GM21367 (cell line): ENCODE measurements around the gene AKAP13.
"Not testable (repeated sequence)": the region's sequence is repeated elsewhere in the genome, so short reads cannot be mapped to it uniquely, and the experiment has no call there.

Experiments
- ATAC-seq: cut with Tn5 transposase; IDR thresholded peaks from one replicate; pipeline ENCODE4 v1.9.1; 2021; ENCODE audit not compliant: unreplicated experiment

AKAP13 gene, protein sequence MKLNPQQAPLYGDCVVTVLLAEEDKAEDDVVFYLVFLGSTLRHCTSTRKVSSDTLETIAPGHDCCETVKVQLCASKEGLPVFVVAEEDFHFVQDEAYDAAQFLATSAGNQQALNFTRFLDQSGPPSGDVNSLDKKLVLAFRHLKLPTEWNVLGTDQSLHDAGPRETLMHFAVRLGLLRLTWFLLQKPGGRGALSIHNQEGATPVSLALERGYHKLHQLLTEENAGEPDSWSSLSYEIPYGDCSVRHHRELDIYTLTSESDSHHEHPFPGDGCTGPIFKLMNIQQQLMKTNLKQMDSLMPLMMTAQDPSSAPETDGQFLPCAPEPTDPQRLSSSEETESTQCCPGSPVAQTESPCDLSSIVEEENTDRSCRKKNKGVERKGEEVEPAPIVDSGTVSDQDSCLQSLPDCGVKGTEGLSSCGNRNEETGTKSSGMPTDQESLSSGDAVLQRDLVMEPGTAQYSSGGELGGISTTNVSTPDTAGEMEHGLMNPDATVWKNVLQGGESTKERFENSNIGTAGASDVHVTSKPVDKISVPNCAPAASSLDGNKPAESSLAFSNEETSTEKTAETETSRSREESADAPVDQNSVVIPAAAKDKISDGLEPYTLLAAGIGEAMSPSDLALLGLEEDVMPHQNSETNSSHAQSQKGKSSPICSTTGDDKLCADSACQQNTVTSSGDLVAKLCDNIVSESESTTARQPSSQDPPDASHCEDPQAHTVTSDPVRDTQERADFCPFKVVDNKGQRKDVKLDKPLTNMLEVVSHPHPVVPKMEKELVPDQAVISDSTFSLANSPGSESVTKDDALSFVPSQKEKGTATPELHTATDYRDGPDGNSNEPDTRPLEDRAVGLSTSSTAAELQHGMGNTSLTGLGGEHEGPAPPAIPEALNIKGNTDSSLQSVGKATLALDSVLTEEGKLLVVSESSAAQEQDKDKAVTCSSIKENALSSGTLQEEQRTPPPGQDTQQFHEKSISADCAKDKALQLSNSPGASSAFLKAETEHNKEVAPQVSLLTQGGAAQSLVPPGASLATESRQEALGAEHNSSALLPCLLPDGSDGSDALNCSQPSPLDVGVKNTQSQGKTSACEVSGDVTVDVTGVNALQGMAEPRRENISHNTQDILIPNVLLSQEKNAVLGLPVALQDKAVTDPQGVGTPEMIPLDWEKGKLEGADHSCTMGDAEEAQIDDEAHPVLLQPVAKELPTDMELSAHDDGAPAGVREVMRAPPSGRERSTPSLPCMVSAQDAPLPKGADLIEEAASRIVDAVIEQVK (N-terminal part only)

GRCh38 chr15:85380217-85380811, at the start of gene AKAP13:
TSS of gene AKAP13 (plus strand) at chr15:85380603. CDS start at chr15:85485721, 105,118 bp downstream.
- ATAC-seq: peak; percentile 88

DNA sequence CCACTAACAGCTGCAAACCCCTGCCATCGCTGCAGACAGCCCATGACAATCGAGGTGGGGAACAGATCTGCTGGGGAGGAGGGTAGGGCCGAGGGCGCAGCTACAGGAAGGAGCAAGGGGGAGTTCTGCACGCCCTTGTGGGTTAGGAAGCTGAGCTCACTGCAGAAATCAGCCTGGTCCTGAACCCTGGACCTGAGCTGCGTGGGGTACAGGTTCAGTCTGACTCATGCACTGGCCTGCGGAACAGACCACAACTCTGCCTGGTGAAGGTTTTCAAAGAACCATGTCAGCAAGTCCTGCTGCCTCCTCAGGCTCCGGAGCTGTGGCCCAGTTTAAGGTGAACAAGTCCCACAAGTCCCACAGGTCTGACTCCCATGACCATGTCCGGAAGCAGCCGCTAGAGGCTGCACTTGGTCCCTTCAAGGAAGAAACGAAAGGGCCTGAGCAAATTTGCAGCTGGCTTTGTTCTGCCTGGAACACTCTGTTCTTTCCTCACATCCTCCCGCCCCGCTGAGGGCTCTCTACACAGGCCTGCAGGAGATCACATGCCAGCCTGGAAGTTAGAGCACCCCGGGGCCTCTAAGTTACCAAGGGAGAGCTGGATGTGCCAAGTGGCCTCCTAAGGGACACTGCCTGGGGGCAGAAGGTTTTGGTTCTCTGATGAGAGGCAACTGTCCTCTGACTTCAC, 49.4 kb upstream of the AKAP13 start:
- ATAC-seq: peak; percentile 56

- ATAC-seq: no peak
These were observed 48.6 kb upstream of the AKAP13 start for GRCh38 chr15:85331655-85332285.

- no peak for ATAC-seq
These were observed 47.1 kb upstream of the AKAP13 start for GRCh38 chr15:85333132-85333831.

- ATAC-seq: no peak
These were observed 46.2 kb upstream of the AKAP13 start for GRCh38 chr15:85334241-85334640.

DNA sequence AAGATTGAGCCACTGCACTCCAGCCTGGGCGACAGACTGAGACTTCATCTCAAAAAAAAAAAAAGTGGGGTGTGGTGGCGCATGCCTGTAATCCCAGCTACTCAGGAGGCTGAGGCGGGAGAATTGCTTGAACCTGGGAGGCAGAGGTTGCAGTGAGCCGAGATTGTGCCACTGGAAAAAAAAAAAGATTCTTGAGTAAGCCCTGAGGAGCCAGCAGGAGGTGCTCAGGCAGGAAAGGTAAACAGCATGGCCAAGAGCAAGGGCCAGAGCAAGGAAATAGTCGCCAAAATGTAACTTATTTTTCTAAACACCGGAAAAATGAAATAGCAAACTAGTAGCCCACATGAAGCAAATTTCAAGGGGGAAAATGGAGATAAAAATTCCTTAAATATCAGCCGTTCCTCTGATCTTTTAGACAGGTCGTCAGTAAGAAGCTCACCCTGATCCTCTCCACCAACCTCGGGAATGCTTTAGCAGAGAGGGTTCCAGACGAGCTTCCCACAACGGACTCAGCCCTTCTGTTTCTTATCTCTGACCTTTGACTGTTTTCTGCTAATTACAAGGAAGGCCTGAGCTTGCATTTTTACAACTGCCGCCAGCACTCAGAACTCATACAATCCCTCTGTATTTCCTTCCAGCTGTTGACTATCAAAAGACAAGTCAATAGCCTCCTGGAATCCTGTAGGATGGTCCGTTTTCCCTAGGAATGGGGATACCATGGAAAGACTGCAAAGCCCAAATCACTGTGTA, 45.0 kb upstream of the AKAP13 start:
- no peak for ATAC-seq

- no peak for ATAC-seq
These were observed 43.5 kb upstream of the AKAP13 start for GRCh38 chr15:85336880-85337279.

DNA sequence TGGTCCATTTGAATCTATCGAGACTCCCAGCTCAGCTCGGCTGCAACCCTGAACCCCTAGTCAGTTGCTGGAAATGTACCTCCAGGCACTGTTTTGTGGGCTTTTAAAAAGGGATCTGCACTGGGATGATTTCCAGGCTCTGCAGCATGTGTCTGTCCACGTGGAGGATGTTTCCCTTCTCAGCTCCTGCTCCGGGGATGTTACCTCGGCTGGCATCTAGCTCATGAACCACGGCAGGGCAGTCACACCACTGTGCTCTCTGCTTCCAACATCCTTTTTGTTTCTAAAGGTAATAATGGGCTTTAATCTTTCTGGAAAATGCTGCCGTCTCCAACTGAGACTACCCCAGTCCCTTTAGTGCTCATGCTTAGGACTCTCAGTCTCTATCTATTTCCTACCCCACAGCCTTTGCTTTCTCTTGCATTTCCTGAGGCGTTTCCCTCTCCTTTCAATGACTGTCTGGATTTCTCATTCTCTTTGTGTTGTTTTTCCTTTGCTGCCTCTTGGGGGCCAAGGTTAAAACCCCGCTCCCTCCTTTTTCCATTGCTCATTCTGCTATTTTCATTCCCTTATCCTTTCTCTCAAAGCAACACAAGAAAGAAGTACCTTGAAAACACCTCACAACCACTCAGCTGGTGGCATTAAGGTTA, 42.9 kb upstream of the AKAP13 start:
- no peak for ATAC-seq

GRCh38 chr15:85340321-85340665, 40.1 kb upstream of the AKAP13 start:
- ATAC-seq: no peak

DNA sequence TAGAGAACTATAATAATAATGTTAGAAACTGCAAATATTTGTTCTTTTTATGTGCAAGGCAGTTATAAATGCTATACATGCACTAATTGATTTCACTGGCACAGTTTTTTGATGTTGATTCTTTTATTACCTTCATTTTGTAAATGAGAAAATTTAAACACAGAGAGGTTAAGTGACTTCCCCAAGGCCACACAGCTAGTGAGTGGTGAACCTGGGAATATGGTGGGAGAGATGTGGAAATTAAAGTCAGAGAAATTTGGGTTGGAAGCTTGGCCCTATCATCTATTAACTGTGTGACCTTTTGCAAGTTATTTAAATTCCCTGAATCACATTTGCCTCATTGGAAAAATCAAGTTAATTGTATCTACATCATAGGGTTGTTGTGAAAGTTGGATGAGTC, 39.6 kb upstream of the AKAP13 start:
- no peak for ATAC-seq

DNA sequence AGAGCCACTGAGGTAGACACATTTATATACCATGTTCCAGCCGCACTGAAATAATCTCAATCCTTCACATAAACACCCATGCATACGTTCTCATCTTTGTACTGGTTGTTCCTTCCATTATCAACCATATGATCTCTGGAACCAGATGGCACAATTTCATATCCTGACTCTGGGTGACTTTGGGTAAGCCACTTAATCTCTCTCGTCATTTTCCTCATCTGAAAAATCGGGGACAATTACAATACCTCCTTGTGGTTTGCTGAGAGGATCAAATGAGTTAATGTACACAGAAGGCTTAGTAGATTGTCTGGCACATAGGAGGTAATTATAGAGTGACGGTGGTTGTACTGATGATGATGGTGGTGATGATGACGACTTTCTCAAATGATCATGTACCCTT, 38.2 kb upstream of the AKAP13 start:
- not testable (repeated sequence) for ATAC-seq

GRCh38 chr15:85343443-85343842, 37.0 kb upstream of the AKAP13 start:
- not testable (repeated sequence) for ATAC-seq

DNA sequence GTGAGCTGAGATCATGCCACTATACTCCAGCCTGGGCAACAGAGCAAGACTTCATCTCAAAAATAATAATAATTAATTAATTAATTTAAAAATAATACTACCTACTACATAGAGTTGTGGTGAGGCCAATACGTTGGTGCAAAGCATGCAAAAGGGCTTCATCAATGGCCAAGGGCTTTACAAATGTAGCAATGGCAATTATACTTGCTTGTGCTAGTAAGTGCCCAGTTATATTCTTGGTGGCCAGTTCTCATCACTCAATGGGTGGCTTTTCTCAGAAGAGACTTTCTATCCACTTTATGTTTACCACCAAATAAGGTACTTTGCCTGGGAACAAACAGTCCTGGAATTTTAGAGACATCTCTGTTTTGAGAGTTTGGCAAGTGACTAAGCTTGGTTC, 36.2 kb upstream of the AKAP13 start:
- not testable (repeated sequence) for ATAC-seq

DNA sequence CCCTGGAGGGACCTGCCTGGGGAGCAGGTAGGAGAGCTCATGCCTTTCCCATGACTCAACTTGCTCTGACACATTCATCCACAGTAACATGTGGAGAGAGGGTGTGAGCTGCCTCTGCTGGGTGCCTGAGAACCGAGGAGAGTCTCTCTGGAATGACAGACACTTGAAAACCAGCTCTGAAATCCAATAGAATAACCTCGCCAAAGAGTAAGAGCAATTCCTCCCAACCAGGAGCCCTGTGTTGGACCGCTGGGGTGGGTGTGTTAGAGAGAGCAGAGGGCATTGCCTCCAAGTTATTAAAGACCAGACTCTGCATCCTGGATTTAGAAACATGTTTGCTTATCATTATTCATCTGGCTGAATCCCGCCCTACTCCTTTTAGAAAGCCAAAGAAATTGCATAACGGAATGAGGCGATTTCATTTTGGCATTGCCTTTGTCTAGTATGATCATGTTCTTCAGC, 35.7 kb upstream of the AKAP13 start:
- not testable (repeated sequence) for ATAC-seq

- ATAC-seq: not testable (repeated sequence)
These were observed 35.0 kb upstream of the AKAP13 start for GRCh38 chr15:85345196-85345918.

GRCh38 chr15:85346462-85347084, 33.8 kb upstream of the AKAP13 start:
- not testable (repeated sequence) for ATAC-seq
